Adrenal gland (tissue), 12 donors: ENCODE data around the gene NOC2L. TPM values are rescaled to one million over a fixed set of nuclear protein-coding genes. Genes with fewer than 3 reads are reported as not detected.

Source experiments
- DNase-seq, 7 donors: peaks; one replicate each; pipeline ENCODE4 v3.0.0-alpha.2; 2019 to 2020
- H3K27ac ChIP-seq, 5 donors: fragments of 200-600 bp; sonication (generic) in 4 of 5; 1 replicate in 3 of 5; 2 replicates in 2 of 5; pipeline versions ENCODE4 v1.5.1 to v1.8.0; 2016 to 2020; ENCODE audit warnings: mild to moderate bottlenecking in 1 of 5
- H3K27me3 ChIP-seq: fragments of 200-600 bp; 2 replicates; pipeline ENCODE4 v1.8.0; 2021
- H3K36me3 ChIP-seq, 2 donors: fragments of 200-600 bp; replicated peaks in 1 of 2; 1 replicate in 1 of 2; 2 replicates in 1 of 2; pipeline versions ENCODE4 v1.5.1 to v1.8.0; 2018 to 2022
- H3K4me1 ChIP-seq, 2 donors: fragments of 200-600 bp; replicated peaks in 1 of 2; 1 replicate in 1 of 2; 2 replicates in 1 of 2; pipeline versions ENCODE4 v1.5.1 to v1.8.0; 2018 to 2021
- H3K4me3 ChIP-seq, 4 donors: fragments of 200-600 bp; sonication (generic) in 3 of 4; one replicate each; pipeline ENCODE4 v1.5.1; 2016 to 2018
- H3K9me3 ChIP-seq, 3 donors: fragments of 200-600 bp; sonication (generic) in 1 of 3; replicated peaks in 1 of 3; 1 replicate in 2 of 3; 2 replicates in 1 of 3; pipeline versions ENCODE4 v1.5.1 to v1.8.0; 2016 to 2021
- POLR2A ChIP-seq, 2 donors: fragments of 450-650 bp; IDR thresholded peaks; one replicate each; pipeline ENCODE4 v1.6.1; 2017; ENCODE audit warnings: antibody characterized with exemption in 2 of 2, mild to moderate bottlenecking in 2 of 2, moderate library complexity in 1 of 2
- WGBS, 4 donors: extraction: QIAGEN DNeasy Blood & Tissue Kit in 2 of 4; methylation state at CpG; one replicate each; pipeline versions ENCODE4 v1.1.5 to v1.1.7; 2013 to 2017; 5-methylcytosine and 5-hydroxymethylcytosine counted together
- intact Hi-C, 2 donors: fragments of 100-400 bp; cut with DNase I; formaldehyde crosslinking; loops; one replicate each; pipeline versions ENCODE4 v1.14.1 to v1.15.0; 2022 to 2023
- polyA plus RNA-seq, 3 donors: library from polyadenylated mRNA; stranded (reverse); fragments of 200-250 nt in 2 of 3; fragments of 350-450 nt in 1 of 3; fragmentation: Illumina TruSeq in 1 of 3; extraction: RNeasy Lipid Tissue Mini Kit (QIAGEN cat#74804) in 1 of 3; gene quantifications; one replicate each; pipeline ENCODE4 v1.2.3, GENCODE V29; 2013 to 2014
- total RNA-seq, 9 donors: library from RNA; depleted of rRNA in 4 of 9; stranded (reverse); fragments of >200 nt in 4 of 9; fragments of 120-200 nt in 1 of 9; fragmentation: NEBNext Ultra II Directional in 1 of 9; extraction: Animal tissue kit (Norgen Biotek cat#: 25700) in 1 of 9; gene quantifications; one replicate each; pipeline versions ENCODE4 v1.1.0 to v1.2.4, GENCODE V29; 2013 to 2023
- TF ChIP-seq, protein P1 (sequence below), 6 experiments: fragments of 450-650 bp in 4 of 6; fragments of 200-600 bp in 2 of 6; sonication (generic) in 1 of 6; IDR thresholded peaks; 1 replicate in 5 of 6; 2 replicates in 1 of 6; pipeline versions ENCODE4 v1.5.1 to v1.8.0; 2016 to 2021; ENCODE audit warnings: antibody characterized with exemption in 6 of 6, mild to moderate bottlenecking in 2 of 6, moderate library complexity in 1 of 6
- donor health status: healthy with polysubstance abuse.
- donor health status: Bipolar disorder and iron deficiency.
- donor health status: DM: yes; HTN: yes; CAD: no.
- donor health status: DM: no; HTN: no; CAD: no.
- donor health status: DM: no; HTN: no; CAD: no.
- donor health status: DM: yes; HTN: yes; CAD: no.

Gene NOC2L
- total and polyA plus RNA-seq, 12 donors, result 22.4 to 97.7 (median 43.6) TPM

DNA sequence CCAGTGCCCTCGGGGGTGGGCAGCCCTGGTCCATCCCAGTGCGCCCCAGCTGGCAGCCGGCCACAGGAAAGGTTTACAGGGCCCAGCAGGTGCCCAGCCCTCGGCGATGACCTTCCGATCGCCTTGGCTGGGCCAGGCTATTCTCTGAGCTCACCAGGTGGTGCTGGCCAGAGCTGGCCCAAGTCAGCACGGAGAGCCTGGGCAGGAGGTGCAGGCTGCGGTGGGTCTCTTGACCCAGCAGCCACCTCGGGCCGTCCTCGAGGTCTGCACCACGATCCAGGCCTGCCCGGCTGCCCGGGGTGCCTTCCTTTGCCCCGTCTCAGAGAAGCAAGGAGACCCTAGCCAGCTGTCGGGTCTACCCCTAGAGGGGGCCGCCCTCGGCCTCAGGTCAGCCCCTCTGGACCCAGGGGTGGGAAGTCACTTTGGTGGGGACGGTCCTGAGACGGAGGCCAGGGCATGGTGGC, 22.5 kb upstream of the NOC2L start:
- TF ChIP-seq POLR2A (IDR thresholded peaks at IDR 0.05), result no peak
- TF ChIP-seq, protein P1, sequence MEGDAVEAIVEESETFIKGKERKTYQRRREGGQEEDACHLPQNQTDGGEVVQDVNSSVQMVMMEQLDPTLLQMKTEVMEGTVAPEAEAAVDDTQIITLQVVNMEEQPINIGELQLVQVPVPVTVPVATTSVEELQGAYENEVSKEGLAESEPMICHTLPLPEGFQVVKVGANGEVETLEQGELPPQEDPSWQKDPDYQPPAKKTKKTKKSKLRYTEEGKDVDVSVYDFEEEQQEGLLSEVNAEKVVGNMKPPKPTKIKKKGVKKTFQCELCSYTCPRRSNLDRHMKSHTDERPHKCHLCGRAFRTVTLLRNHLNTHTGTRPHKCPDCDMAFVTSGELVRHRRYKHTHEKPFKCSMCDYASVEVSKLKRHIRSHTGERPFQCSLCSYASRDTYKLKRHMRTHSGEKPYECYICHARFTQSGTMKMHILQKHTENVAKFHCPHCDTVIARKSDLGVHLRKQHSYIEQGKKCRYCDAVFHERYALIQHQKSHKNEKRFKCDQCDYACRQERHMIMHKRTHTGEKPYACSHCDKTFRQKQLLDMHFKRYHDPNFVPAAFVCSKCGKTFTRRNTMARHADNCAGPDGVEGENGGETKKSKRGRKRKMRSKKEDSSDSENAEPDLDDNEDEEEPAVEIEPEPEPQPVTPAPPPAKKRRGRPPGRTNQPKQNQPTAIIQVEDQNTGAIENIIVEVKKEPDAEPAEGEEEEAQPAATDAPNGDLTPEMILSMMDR (IDR thresholded peaks at IDR 0.05), result no peak
- Histone ChIP-seq H3K9me3 (no peaks in the 10 kb centered on the region), H3K27ac (no peak overlapping the region), H3K4me3 (no peak overlapping the region), H3K36me3 (no peaks in the 10 kb centered on the region), H3K4me1 (no peaks in the 10 kb centered on the region), H3K27me3 (peaks cover 25% of the 10 kb centered on the region)
- intact Hi-C loops, result loop anchor here in 1 of 2 donors (10.0 kb wide), 1 partner anchor 313 kb away; no protein-coding TSS in a partner anchor
- 62 to 78% (median 74%) methylated on average over 4 to 21 of the region's 21 CpGs for WGBS, 4 donors
- no peak for DNase-seq

DNA sequence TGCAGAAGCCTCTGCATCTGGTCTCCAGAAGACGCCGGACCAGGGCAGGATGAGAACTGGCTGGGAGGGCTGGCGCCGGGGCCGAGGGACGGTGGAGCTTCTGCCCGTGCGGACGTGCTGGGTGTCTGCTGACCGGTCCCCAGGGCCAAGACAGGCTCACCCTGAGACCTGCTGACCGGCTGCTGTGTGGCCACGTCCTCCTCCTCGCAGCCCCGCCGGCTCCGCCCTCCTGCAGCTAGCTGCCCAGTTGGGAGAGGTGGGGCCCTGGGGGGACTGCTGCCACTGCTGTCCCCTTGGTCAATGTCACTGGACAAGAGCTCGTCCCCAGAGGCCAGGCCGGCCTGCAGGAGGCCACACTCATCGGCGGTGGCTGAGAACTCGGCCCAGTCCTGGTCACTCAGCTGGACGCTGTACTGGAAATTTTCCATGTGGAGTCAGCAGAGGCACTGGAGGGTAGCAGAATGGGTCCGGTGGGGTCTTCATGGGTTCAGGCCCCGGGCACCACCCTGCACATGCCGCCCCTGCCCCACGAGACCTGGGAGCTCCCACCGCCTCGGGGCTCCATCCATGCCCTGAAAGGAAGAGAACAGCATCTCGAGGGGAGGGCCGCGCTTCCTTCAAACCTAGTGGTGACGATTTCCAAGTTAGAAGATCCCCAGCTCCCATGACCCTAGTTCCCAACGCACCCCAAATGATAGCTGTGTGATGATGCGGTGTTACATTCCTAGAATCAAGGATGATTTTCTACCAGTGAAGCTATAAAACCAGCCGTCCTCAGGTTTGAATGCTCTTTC, 21.7 kb upstream of the NOC2L start:
- no peaks in the 10 kb centered on the region for H3K9me3 ChIP-seq
- TF ChIP-seq, protein P1 (IDR thresholded peaks at IDR 0.05), result no peak
- no peak for TF ChIP-seq POLR2A (IDR thresholded peaks at IDR 0.05)
- DNase-seq, result no peak
- H3K4me1 ChIP-seq, result no peaks in the 10 kb centered on the region
- H3K36me3 ChIP-seq, result no peaks in the 10 kb centered on the region
- no peak overlapping the region for H3K4me3 ChIP-seq
- peaks cover 31% of the 10 kb centered on the region for H3K27me3 ChIP-seq
- WGBS, 4 donors, result 62 to 78% (median 75%) methylated on average over 20 to 35 of the region's 35 CpGs
- H3K27ac ChIP-seq, result no peak overlapping the region
- intact Hi-C loops, result loop anchor here in 1 of 2 donors (10.0 kb wide), 1 partner anchor 314 kb away; no protein-coding TSS in a partner anchor

DNA sequence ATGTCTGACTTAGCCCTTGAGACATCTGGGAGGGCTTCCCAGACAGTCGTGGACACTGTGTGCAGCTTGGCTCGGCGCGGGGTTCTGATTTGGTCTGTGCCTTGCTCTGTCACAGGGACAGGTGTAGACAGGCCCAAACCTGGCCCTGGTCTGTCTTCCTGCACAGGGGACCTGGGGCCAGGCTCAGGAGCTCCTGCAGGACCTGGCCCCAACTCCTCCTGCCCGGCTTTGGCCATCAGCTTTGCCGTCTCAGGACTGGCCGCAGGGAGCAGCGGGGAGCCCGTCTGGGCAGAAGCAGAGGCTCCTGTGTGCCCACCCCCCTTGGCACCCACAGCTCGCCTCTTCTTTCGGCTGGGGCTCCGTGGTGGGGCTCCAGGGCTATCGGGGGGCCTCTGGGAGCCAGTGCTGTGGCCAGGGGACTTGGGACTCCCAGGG, 21.1 kb upstream of the NOC2L start:
- no peak for DNase-seq
- H3K4me3 ChIP-seq, result no peak overlapping the region
- H3K27me3 ChIP-seq, result peaks cover 37% of the 10 kb centered on the region
- no peaks in the 10 kb centered on the region for H3K4me1 ChIP-seq
- TF ChIP-seq, protein P1 (IDR thresholded peaks at IDR 0.05), result no peak
- no peak for TF ChIP-seq POLR2A (IDR thresholded peaks at IDR 0.05)
- no peak overlapping the region for H3K27ac ChIP-seq
- intact Hi-C loops, result loop anchor here in 1 of 2 donors (10.0 kb wide), 1 partner anchor 315 kb away; no protein-coding TSS in a partner anchor
- 82 to 86% (median 83%) methylated on average over 7 to 13 of the region's 13 CpGs; no CpG with 5 or more reads in 1 of the 4 donors for WGBS, 4 donors
- H3K36me3 ChIP-seq, result no peaks in the 10 kb centered on the region
- H3K9me3 ChIP-seq, result no peaks in the 10 kb centered on the region

DNA sequence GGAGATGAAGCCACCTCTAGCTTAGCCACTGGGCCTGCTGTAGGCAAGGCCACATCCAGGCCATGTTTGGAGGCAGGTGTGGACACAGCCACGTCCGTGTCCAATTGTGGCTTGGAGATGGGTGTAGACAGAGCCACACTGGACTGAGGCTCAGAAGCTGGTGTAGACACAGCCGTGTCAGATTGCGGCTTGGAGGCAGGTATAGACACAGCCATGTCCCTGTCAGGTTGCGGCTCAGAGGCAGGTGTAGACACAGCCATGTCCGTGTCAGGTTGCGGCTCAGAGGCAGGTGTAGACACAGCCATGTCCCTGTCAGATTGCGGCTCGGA, 20.7 kb upstream of the NOC2L start:
- Histone ChIP-seq H3K4me3 (no peak overlapping the region), H3K4me1 (no peaks in the 10 kb centered on the region), H3K36me3 (no peaks in the 10 kb centered on the region), H3K27ac (no peak overlapping the region), H3K9me3 (no peaks in the 10 kb centered on the region), H3K27me3 (peaks cover 36% of the 10 kb centered on the region)
- TF ChIP-seq, protein P1 (IDR thresholded peaks at IDR 0.05), result no peak
- no peak for TF ChIP-seq POLR2A (IDR thresholded peaks at IDR 0.05)
- 81 to 96% (median 91%) methylated on average over 5 to 9 of the region's 9 CpGs for WGBS, 4 donors
- no peak for DNase-seq
- intact Hi-C loops, result loop anchor here (10.0 kb wide), 2 partner anchors 75 to 315 kb away; no protein-coding TSS in a partner anchor
